ENCODE measurements around the gene ZNF609. TPM values are rescaled to one million over a fixed set of nuclear protein-coding genes. Genes with fewer than 3 reads are reported as not detected.

ZNF609 gene
- total and polyA plus RNA-seq, 2 of the 13 experiments (the other 11 are each of a cell fraction or from before 2014, with no cell fraction given), result 8.9 to 9.9 TPM

GRCh38 chr15:64623347-64623996, 163.1 kb downstream of the ZNF609 start (continued):
- TF ChIP-seq, protein P1, sequence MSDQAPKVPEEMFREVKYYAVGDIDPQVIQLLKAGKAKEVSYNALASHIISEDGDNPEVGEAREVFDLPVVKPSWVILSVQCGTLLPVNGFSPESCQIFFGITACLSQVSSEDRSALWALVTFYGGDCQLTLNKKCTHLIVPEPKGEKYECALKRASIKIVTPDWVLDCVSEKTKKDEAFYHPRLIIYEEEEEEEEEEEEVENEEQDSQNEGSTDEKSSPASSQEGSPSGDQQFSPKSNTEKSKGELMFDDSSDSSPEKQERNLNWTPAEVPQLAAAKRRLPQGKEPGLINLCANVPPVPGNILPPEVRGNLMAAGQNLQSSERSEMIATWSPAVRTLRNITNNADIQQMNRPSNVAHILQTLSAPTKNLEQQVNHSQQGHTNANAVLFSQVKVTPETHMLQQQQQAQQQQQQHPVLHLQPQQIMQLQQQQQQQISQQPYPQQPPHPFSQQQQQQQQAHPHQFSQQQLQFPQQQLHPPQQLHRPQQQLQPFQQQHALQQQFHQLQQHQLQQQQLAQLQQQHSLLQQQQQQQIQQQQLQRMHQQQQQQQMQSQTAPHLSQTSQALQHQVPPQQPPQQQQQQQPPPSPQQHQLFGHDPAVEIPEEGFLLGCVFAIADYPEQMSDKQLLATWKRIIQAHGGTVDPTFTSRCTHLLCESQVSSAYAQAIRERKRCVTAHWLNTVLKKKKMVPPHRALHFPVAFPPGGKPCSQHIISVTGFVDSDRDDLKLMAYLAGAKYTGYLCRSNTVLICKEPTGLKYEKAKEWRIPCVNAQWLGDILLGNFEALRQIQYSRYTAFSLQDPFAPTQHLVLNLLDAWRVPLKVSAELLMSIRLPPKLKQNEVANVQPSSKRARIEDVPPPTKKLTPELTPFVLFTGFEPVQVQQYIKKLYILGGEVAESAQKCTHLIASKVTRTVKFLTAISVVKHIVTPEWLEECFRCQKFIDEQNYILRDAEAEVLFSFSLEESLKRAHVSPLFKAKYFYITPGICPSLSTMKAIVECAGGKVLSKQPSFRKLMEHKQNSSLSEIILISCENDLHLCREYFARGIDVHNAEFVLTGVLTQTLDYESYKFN (CRISPR knock-in tag; conservative IDR thresholded peaks at IDR 0.05), result no peak

- Histone ChIP-seq H3K4me1 (ENCODE audit: insufficient read depth, low read length) (peaks cover 12% of the 10 kb centered on the region), H3K36me3 (replicated peaks in 1 of 2; ENCODE audit: control insufficient read depth in 1 of 2, insufficient read depth in 2 of 2, low read length in 2 of 2) (peaks cover 2 to 9% of the 10 kb centered on the region in 2 experiments; a peak in 4 of 5 replicates), H4K20me1 (ENCODE audit: insufficient read depth, low read length) (no peaks in the 10 kb centered on the region), H3K9ac (ENCODE audit: insufficient read depth, low read depth, low read length) (no peak overlapping the region), H3K27ac (ENCODE audit: extremely low read length, insufficient read depth, low read length) (no peak overlapping the region), H3K9me3 (ENCODE audit: low read length) (no peaks in the 10 kb centered on the region), H3K4me3 (replicated peaks in 1 of 3; ENCODE audit: insufficient read depth in 1 of 3, low read depth in 2 of 3, low read length in 3 of 3) (no peak overlapping the region), H3K27me3 (ENCODE audit: control insufficient read depth in 1 of 2, insufficient read depth in 2 of 2, low read length in 2 of 2) (no peaks in the 10 kb centered on the region; a peak in 1 of 5 replicates), H3K79me2 (ENCODE audit: insufficient read depth, low read length) (peaks cover 2% of the 10 kb centered on the region), H3K4me2 (ENCODE audit: low read depth, low read length) (no peak overlapping the region), H2AFZ (ENCODE audit: low read length) (no peak overlapping the region)
- TF ChIP-seq ETV6 (CRISPR knock-in tag; conservative IDR thresholded peaks at IDR 0.05) (no peak), ZNF17 (CRISPR knock-in tag; IDR thresholded peaks at IDR 0.05) (no peak), CREB3 (CRISPR knock-in tag; IDR thresholded peaks at IDR 0.05) (no peak), SP2 (CRISPR knock-in tag; IDR thresholded peaks at IDR 0.05) (no peak), ZNF800 (CRISPR knock-in tag; IDR thresholded peaks at IDR 0.05) (no peak), CREB1 (IDR thresholded peaks at IDR 0.05) (no peak), CREB1 (CRISPR knock-in tag; IDR thresholded peaks at IDR 0.05) (no peak)
- TF ChIP-seq, protein P2, sequence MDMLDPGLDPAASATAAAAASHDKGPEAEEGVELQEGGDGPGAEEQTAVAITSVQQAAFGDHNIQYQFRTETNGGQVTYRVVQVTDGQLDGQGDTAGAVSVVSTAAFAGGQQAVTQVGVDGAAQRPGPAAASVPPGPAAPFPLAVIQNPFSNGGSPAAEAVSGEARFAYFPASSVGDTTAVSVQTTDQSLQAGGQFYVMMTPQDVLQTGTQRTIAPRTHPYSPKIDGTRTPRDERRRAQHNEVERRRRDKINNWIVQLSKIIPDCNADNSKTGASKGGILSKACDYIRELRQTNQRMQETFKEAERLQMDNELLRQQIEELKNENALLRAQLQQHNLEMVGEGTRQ (IDR thresholded peaks at IDR 0.05; ENCODE audit: low read depth, low read length), result no peak
- TF ChIP-seq, protein P2 (CRISPR knock-in tag; IDR thresholded peaks at IDR 0.05; ENCODE audit: borderline replicate concordance), result no peak
- TSS peak; percentile 42 for BruUV-seq (replicated peaks)
- WGBS (ENCODE audit: low lambda C conversion rate), result 88% methylated on average over 2 of the region's 2 CpGs
- ChIA-PET CTCF (ENCODE audit: low intra/inter-chr PET ratio, low total read pairs) (no interaction called here), POLR2A (no interaction called here)
- in situ Hi-C loops (cut with HindIII; ENCODE audit: extremely low pct_ligation_motif_present, low pct_unique_long_range_greater_than_20kb), result no loop called here
- intact Hi-C loops (cut with micrococcal nuclease; ENCODE audit: unreplicated experiment), result no loop called here
- no peak for ATAC-seq
- FAIRE-seq, result no peak
- DNase-seq (ENCODE audit: low spot score), result no peak
These were observed 163.9 kb downstream of the ZNF609 start for GRCh38 chr15:64624242-64624641.
